GM21723 (cell line): ENCODE results near the gene ARFGEF2.
A peak's percentile ranks its signal among the peaks of the same experiment; 100 is the strongest.
"Not testable (repeated sequence)": the region's sequence is repeated elsewhere in the genome, so short reads cannot be mapped to it uniquely, and the experiment has no call there.

Source experiments
- ATAC-seq: cut with Tn5 transposase; IDR thresholded peaks from one replicate; pipeline ENCODE4 v1.9.1; 2021; ENCODE audit warnings: mild to moderate bottlenecking, moderate library complexity; ENCODE audit not compliant: unreplicated experiment

Gene ARFGEF2

DNA sequence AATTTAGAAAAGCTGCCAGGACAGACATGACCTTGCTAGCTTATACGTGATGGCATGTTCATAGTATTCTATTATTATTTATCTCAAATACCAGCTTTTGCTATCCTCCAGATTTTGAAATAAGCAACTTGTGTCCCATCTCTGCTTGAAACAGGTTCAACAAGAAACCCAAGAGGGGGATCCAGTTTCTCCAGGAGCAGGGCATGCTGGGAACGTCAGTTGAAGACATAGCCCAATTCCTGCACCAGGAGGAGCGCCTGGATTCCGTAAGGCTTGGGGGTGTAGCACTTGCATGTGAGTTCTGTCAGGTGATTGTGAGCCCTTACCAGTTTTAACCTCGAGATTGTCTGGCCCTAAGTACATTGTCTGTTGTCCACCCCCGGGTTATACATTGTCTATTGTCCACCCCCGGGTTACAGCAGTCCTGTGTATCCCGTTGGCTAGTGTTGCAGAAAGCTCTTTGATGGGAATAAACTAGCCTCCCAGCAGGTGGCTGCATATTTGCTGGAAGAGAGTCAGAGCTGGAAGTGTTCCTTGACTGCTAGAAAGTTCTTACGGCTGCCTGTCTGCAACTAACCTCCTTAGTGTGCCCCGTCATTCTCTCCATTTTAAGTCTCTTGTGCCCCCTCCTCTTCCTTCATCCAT lies 63.2 kb downstream of the ARFGEF2 start:
- ATAC-seq, result no peak

- no peak for ATAC-seq
These were observed 65.4 kb downstream of the ARFGEF2 start for GRCh38 chr20:48986899-48987298.

- ATAC-seq, result no peak
These were observed 69.0 kb downstream of the ARFGEF2 start for GRCh38 chr20:48990467-48990866.

DNA sequence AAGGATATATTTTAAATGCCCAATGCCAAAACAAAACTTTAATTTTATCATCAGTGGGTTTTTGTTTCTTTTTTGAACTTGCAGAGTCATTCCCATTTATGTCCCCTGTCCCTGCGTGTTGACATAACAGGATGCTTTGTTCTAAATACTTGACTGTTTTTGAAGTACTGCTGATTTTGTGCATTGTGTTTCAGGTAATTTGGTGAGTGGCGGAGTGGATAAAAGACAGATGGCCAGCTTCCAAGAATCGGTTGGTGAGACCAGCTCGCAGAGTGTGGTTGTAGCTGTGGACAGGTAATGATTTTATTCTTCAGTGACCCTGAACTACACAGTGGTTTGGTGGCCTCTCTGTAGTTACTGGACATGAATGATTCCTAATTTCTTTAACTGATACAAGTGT lies 74.1 kb downstream of the ARFGEF2 start:
- no peak for ATAC-seq

DNA sequence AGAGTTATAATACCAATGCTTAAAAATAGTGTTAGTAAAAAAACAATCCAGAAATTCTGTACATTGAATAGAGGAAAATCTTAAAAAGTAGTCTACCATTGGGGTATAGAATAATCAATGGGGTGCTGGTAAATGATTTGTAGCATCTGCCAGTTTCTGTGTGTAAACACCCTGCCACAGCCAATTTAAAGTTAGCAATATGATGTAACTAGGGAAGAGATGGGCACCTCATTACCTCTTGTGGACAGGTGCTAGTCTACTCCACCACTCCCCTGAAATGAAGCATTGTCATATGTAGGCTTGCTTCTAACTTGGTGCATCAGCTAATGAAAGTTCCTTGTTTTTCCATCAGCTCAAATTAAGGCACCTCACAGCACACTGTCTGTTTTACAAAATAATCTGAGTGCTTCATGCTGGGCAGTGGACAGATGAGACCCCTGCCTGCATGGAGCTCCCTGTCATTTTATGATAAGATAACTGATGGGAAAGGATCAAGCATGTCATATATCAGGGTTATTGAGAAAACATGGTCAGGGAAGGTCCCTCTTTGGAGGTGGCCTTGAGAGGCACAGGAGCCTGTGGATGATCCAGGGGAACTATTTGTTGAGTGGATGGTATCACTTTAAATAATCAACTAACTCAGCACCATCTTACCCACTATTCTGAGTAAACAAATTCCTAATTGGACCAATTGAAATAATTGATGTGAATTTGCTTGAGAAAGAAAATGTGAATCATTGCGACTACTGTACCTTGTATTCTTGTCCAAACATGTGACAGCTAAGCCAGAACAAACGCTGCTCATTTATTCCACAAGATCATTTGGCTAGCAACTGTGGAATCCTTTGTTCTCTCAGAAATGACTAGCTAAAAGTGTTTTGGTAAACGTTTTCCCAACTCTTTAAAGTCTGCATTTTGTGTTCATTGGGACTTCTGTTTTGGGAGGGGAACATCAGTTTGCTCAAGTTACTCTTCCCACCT lies 78.7 kb downstream of the ARFGEF2 start:
- ATAC-seq, result no peak

DNA sequence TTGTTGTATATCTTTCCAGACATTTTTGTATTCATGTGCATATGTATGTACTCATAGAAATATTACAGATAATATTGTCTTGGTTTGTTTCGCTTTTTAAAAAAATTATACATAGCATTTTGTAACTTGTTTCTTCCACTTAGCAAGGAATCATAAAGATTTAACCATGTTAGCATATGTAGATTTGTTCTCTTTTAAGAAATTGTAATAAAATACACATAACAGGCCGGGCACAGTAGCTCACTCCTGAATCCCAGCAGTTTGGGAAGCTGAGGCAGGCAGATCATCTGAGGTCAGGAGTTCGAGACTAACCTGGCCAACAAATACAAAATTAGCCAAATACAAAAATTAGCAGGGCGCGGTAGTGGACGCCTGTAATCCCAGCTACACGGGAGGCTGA lies 80.2 kb downstream of the ARFGEF2 start:
- no peak for ATAC-seq

DNA sequence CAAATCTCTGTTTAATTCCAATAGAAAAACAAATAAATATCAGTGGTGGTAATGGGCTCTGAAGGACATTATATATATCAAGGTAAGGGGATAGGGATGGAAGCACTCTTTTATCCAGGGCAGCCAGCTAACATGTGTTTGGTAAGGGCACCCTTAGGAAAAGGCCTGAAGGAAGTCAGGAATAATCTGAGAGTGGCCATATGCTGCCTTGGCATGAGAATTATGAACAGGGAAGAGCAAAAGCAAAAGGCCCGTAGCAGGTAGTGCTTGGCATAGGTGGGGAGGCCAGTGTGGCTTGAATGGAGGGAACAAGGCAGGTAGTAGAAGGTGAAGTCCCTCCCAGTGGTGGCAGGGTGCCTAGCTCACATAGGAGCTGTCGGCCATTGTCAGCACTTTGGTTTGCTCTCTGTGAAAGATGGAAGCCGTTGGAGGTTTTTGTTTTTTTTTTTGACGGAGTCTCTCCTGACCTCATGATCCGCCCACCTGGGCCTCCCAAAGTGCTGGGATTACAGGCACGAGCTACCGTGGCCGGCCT lies 85.0 kb downstream of the ARFGEF2 start:
- no peak for ATAC-seq

DNA sequence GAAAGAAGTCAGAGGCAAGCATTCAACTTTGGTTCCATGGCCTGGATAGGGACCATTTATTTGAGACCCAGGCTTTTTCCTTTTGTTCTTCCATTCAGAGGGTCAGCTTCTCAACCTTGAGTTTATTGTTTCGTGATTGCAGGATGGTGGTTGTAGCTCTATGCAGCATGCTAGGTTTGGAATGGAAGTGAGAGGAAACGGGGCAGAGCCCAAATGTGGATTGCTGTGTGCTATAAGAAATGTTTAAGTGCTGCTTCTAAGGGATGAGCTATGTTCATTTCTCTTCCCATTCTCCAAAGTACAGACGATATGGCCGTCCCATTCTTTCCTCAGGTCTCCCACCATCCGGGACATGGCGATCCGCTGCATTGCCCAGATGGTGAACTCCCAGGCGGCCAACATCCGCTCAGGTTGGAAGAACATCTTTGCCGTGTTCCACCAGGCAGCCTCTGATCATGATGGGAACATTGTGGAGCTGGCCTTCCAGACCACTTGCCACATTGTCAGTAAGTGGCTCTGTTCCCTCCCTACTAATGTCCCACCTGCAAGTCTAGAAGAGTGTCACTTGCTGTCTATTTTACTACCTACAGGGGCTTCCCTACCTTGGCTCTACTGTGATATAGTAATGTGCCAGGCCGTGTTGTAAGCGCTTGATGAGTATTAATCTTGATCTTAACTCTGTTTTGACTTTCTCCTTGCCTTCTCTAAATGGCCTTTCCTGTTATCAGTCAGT lies 88.6 kb downstream of the ARFGEF2 start:
- no peak for ATAC-seq

DNA sequence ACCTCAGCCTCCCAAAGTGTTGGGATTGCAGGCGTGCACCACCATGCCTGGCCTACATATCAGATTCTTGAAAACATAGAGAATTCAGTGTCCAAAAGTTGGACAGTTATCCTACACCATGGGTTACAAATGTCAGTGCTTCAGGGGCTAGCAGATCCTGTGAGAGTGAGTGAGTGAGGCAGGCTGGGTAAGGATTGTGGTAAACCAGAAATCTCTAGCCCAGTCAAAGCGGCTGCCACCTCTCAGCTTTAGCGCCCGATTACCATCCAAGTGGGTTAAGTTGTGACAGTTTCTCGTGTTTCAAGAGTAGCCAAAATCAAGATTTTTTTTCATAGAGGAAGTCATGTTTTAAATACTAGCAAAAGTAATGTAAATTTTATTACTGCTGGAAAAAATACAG lies 102.7 kb downstream of the ARFGEF2 start:
- ATAC-seq, result no peak

DNA sequence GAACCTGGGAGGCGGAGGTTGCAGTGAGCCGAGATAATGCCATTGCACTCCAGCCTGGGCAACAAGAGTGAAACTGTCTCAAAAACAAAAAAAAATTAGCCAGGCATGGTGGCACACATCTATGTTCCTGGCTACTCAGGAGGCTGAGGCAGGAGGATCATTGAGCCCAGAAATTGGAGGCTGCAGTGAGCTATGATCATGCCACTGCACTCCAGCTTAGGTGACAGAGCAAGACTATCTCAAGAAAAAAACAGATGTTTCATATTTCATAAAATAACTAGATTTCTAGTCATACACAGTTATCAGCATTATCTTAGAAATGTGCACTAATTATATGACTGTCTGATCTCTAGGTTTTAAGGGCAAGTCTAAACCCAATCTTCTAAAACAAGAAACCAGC lies 106.7 kb downstream of the ARFGEF2 start:
- ATAC-seq, result not testable (repeated sequence)

GRCh38 chr20:49028684-49029083 lies 107.2 kb downstream of the ARFGEF2 start:
- ATAC-seq, result no peak

GRCh38 chr20:49029203-49029602 lies 107.7 kb downstream of the ARFGEF2 start:
- no peak for ATAC-seq

GRCh38 chr20:49030954-49031619 lies 109.6 kb downstream of the ARFGEF2 start:
- ATAC-seq, result no peak

- ATAC-seq, result no peak
These were observed 110.9 kb downstream of the ARFGEF2 start for GRCh38 chr20:49032455-49032854.

GRCh38 chr20:49034070-49034732 lies 112.7 kb downstream of the ARFGEF2 start:
- ATAC-seq, result no peak

DNA sequence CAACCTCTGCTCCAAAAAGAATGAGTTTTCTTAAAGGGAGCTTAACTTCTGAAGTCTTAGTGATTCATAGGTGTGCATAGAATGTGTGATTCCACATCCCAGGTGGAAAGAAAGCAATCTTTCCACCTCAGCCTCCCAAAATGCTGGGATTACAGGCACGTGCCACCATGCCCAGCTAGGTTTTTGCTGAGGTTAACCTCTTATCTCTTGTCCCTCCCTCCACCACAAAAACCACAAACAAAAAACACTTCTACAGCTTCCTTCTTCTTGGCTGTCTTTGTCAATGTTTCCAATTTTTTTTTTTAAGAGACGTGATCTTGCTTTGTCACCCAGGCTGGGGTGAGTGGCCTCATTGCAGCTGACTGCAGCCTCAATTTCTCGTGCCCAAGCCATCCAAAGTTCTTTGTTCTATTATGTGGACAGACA lies 116.5 kb downstream of the ARFGEF2 start:
- ATAC-seq, result no peak

DNA sequence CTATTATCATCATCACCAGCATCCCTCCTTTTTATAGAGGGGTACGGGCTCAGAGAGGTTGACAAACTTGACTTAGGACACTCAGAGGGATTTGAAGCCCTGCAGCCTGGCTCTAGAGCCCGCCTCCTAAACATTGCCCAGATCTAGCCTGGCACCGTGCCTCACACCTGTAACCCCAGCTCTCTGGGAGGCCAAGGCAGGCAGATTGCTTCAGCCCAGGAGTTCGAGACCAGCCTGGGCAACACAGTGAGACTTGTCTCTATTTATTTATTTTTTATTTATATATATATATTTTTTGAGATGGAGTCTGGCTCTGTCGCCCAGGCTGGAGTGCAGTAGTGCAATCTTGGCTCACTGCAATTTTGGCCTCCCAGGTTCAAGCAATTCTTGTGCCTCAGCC lies 118.3 kb downstream of the ARFGEF2 start:
- no peak for ATAC-seq

GRCh38 chr20:49043000-49043399 lies 121.5 kb downstream of the ARFGEF2 start:
- no peak for ATAC-seq

GRCh38 chr20:49045440-49046086 lies 124.1 kb downstream of the ARFGEF2 start:
- ATAC-seq, result peak; percentile 21
